Measurements from ENCODE around the gene ADAD2. TPM values are rescaled to one million over a fixed set of nuclear protein-coding genes. Genes with fewer than 3 reads are reported as not detected.

Gene ADAD2
- total RNA-seq (2022; extraction: Qiagen RNA extraction), result not detected in 5 replicates

DNA sequence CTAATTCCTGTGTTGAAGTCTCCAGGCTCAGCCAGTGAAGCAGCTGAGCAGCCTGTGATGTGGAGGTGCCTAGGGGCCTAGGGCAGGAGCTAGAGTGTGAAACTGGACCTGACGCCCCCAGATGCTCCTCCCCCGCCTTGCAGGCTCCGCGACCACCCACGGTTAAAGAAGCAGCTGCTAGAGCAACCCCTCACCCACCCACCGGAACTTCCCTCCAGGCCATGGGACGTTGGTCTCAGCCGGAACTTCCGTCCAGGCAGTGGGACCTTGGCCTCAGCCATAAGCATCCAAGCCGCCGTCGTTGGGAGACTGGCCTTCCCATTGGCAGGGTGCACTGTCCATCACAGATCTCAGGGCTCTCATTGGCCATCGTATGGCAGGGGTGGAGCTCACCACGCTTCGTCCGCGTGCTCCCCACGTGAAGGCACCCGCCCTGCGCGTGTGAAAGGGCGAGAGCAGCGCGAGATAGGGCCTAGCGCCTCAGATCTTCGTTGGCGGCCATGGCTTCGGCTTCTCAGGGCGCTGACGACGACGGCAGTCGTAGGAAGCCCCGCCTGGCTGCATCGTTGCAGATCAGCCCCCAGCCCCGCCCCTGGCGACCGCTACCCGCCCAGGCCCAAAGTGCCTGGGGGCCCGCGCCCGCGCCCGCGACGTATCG is at the start of gene ADAD2:
ADAD2 (plus strand) TSS at position 427 of the 658 bp plus-strand sequence; CDS start at position 501, 74 bp downstream.

DNA sequence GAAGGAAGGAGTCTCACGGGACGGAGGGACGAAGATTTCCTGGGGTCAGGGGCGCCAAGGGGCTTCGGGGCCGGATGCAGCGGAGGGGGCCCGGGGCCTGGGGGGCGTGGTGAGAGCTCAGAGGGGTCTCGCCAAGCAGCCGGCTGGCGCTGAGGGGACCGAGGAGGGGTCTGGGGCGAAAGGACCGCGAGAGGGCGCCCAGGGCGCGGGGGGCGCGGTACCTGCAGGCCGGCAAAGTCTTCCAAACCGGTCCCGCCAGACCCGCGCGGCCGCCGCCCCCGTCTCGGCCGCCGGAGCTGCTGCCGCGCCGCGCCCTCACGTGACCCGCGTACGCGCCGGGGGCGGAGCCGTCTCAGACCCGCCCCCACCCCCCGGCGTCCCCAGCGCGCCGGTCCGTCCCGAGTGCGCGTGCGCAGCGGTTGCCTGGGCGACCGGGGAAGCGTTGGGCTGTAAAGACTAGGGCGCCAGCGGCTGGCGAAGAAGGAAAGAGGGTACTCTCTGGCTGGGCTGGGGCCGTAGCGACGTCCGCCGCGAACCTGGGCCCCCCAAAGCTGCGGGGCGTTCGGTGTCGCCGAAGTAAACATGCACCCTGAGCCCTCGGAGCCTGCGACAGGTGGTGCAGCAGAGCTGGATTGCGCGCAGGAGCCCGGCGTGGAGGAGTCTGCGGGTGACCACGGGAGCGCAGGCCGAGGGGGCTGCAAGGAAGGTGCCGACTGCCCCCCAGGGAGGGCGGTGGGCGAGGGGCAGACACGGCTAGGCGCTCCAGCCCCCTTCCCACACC is 45.9 kb upstream of the ADAD2 start, which contains the start of the genes DNAAF1 and HSDL1:
DNAAF1 (plus strand) TSS at position 450 of the 781 bp plus-strand sequence; CDS start at position 583, 133 bp downstream.
HSDL1 (minus strand) TSS at position 319 of the 781 bp plus-strand sequence. CDS start 13,856 bp downstream, outside the sequence.

GRCh38 chr16:84186685-84187437 is 4.1 kb upstream of the ADAD2 start, which contains the start of gene TAF1C:
Gene TAF1C (minus strand): TSS chr16:84187057. CDS start chr16:84184988, 2,069 bp downstream.

GRCh38 chr16:84239909-84240308 is 49.0 kb downstream of the ADAD2 start, which contains the start of gene KCNG4:
Gene KCNG4 (minus strand): TSS chr16:84240012. CDS start chr16:84237485, 2,527 bp downstream.

Other genes starting within 250 kb of the ADAD2 start
- 15.0 to 31.1 TPM (median 16.1 TPM) in 5 replicates for gene OSGIN1, start 237.9 kb upstream of the ADAD2 start, total RNA-seq (2022; extraction: Qiagen RNA extraction)
- gene NECAB2, start 222.9 kb upstream of the ADAD2 start, total RNA-seq (2022; extraction: Qiagen RNA extraction), result 1.4 to 2.9 TPM (median 2.4 TPM) in 5 replicates
- 0.46 TPM in 1 of 5 replicates, not detected in the others for gene SLC38A8, start 148.4 kb upstream of the ADAD2 start, total RNA-seq (2022; extraction: Qiagen RNA extraction)
- 38.6 to 49.9 TPM (median 42.9 TPM) in 5 replicates for gene MBTPS1, start 74.2 kb upstream of the ADAD2 start, total RNA-seq (2022; extraction: Qiagen RNA extraction)
- 17.9 to 20.4 TPM (median 18.9 TPM) in 5 replicates for gene HSDL1, start 46.0 kb upstream of the ADAD2 start, total RNA-seq (2022; extraction: Qiagen RNA extraction)
- gene DNAAF1, start 45.8 kb upstream of the ADAD2 start, total RNA-seq (2022; extraction: Qiagen RNA extraction), result 0.23 to 0.59 TPM (median 0.38 TPM) in 5 replicates
- 23.6 to 29.7 TPM (median 28.6 TPM) in 5 replicates for gene TAF1C, start 4.1 kb upstream of the ADAD2 start, total RNA-seq (2022; extraction: Qiagen RNA extraction)
- gene KCNG4, start 48.9 kb downstream of the ADAD2 start, total RNA-seq (2022; extraction: Qiagen RNA extraction), result not detected in 5 replicates
- not detected in 5 replicates for gene WFDC1, start 103.7 kb downstream of the ADAD2 start, total RNA-seq (2022; extraction: Qiagen RNA extraction)
- 0.09 to 0.32 TPM (median 0.16 TPM) in 5 replicates for gene ATP2C2, start 177.4 kb downstream of the ADAD2 start, total RNA-seq (2022; extraction: Qiagen RNA extraction)

Data from A549 treated with Hydrocortisone at 1 μM for 4 hours (cell line).